K562 (cell line): ENCODE results near the gene PLCE1.

Experiments
- CHCHD3 ChIP-seq: fragments of 250-450 bp; sonication (Bioruptor Pico); IDR thresholded peaks from 2 replicates; pipeline ENCODE4 v2.1.2; 2022; ENCODE audit warnings: mild to moderate bottlenecking
- CREM ChIP-seq: IDR thresholded peaks from 2 replicates; pipeline ENCODE4 v1.6.1; 2014; ENCODE audit warnings: antibody characterized with exemption, low read depth
- ETV5 ChIP-seq: sonication (generic); formaldehyde crosslinking; IDR thresholded peaks from 2 replicates; pipeline ENCODE4 v1.4.0; 2020; ENCODE audit warnings: low read depth, mild to moderate bottlenecking, missing genetic modification reagents
- FOXP1 ChIP-seq: sonication (generic); formaldehyde crosslinking; IDR thresholded peaks from 2 replicates; pipeline ENCODE4 v1.8.0; 2022; ENCODE audit warnings: mild to moderate bottlenecking, missing genetic modification reagents
- POLR2AphosphoS5 ChIP-seq: IDR thresholded peaks from 2 replicates; pipeline ENCODE4 v1.6.1; 2011; ENCODE audit warnings: mild to moderate bottlenecking, low read depth, low read length, moderate library complexity; ENCODE audit not compliant: control insufficient read depth, insufficient read depth
- SRF ChIP-seq, 2 experiments: fragments of 250-450, 450-650 bp in 1 of 2; sonication (Bioruptor Pico) in 1 of 2; sonication (generic) in 1 of 2; formaldehyde crosslinking; IDR thresholded peaks; 2 replicates each; pipeline versions ENCODE4 v1.5.0 to v1.5.1; 2020 to 2022; ENCODE audit warnings: mild to moderate bottlenecking in 1 of 2, missing genetic modification reagents in 1 of 2
- TRIM24 ChIP-seq, 2 experiments: fragments of 450-650 bp; IDR thresholded peaks; 2 replicates each; pipeline ENCODE4 v1.6.1; 2016
- ZNF274 ChIP-seq: IDR thresholded peaks from 2 replicates; pipeline ENCODE4 v1.6.1; 2011; ENCODE audit warnings: low read depth, mild to moderate bottlenecking, low read length, moderate library complexity, borderline replicate concordance
- TF ChIP-seq, protein P1 (sequence below), 2 experiments: fragments of 450-650 bp in 1 of 2; sonication (generic) in 1 of 2; formaldehyde crosslinking; conservative IDR thresholded peaks; 2 replicates each; pipeline versions ENCODE4 v1.4.0 to v1.8.1; 2020 to 2022; ENCODE audit warnings: mild to moderate bottlenecking in 1 of 2, missing genetic modification reagents in 1 of 2
- TF ChIP-seq, protein P2 (sequence below): fragments of 250-450 bp; sonication (Bioruptor Pico); IDR thresholded peaks from 2 replicates; pipeline ENCODE4 v1.8.0; 2021; ENCODE audit warnings: borderline replicate concordance, mild to moderate bottlenecking, moderate library complexity; ENCODE audit not compliant: poor library complexity, severe bottlenecking
- TF ChIP-seq, protein P3 (sequence below): fragments of 250-450 bp; sonication (Bioruptor Pico); IDR thresholded peaks from 2 replicates; pipeline ENCODE4 v1.8.0; 2021; ENCODE audit warnings: mild to moderate bottlenecking, moderate library complexity

DNA sequence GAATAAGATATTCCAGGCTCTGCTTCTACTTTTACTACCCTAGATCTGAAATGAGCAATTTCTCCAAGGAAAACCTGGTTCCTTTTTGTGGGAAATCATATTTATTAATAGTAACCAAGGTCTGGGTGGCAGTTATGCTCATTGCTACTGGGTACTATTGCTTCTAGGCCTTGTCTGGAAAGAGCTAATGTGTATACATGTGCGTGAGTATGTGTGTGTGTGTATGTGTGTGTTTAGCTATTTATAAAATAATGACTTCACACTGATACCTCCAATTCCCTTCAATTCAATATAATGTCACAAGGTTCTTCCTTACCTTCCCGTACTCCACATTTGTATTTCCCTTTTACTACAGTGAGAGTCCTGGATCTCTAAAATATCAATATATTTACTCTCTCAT is 26.0 kb upstream of the PLCE1 start:
- TF ChIP-seq, protein P1, sequence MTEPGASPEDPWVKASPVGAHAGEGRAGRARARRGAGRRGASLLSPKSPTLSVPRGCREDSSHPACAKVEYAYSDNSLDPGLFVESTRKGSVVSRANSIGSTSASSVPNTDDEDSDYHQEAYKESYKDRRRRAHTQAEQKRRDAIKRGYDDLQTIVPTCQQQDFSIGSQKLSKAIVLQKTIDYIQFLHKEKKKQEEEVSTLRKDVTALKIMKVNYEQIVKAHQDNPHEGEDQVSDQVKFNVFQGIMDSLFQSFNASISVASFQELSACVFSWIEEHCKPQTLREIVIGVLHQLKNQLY (CRISPR knock-in tag; conservative IDR thresholded peaks at IDR 0.05) = no peak
- no peak for TF ChIP-seq FOXP1 (CRISPR knock-in tag)
- TF ChIP-seq CHCHD3 = no peak
- no peak for TF ChIP-seq TRIM24 (IDR thresholded peaks at IDR 0.05)
- TF ChIP-seq, protein P2, sequence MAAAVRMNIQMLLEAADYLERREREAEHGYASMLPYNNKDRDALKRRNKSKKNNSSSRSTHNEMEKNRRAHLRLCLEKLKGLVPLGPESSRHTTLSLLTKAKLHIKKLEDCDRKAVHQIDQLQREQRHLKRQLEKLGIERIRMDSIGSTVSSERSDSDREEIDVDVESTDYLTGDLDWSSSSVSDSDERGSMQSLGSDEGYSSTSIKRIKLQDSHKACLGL (CRISPR knock-in tag) = no peak
- TF ChIP-seq, protein P3, sequence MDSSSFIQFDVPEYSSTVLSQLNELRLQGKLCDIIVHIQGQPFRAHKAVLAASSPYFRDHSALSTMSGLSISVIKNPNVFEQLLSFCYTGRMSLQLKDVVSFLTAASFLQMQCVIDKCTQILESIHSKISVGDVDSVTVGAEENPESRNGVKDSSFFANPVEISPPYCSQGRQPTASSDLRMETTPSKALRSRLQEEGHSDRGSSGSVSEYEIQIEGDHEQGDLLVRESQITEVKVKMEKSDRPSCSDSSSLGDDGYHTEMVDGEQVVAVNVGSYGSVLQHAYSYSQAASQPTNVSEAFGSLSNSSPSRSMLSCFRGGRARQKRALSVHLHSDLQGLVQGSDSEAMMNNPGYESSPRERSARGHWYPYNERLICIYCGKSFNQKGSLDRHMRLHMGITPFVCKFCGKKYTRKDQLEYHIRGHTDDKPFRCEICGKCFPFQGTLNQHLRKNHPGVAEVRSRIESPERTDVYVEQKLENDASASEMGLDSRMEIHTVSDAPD = no peak
- TF ChIP-seq SRF (CRISPR knock-in tag; IDR thresholded peaks at IDR 0.05) = no peak
- TF ChIP-seq ETV5 (CRISPR knock-in tag) = no peak
- no peak for TF ChIP-seq POLR2AphosphoS5
- TF ChIP-seq ZNF274 = no peak
- TF ChIP-seq CREM = no peak
